ENCODE measurements around the gene ANKLE1.

- TF ChIP-seq, protein P1, sequence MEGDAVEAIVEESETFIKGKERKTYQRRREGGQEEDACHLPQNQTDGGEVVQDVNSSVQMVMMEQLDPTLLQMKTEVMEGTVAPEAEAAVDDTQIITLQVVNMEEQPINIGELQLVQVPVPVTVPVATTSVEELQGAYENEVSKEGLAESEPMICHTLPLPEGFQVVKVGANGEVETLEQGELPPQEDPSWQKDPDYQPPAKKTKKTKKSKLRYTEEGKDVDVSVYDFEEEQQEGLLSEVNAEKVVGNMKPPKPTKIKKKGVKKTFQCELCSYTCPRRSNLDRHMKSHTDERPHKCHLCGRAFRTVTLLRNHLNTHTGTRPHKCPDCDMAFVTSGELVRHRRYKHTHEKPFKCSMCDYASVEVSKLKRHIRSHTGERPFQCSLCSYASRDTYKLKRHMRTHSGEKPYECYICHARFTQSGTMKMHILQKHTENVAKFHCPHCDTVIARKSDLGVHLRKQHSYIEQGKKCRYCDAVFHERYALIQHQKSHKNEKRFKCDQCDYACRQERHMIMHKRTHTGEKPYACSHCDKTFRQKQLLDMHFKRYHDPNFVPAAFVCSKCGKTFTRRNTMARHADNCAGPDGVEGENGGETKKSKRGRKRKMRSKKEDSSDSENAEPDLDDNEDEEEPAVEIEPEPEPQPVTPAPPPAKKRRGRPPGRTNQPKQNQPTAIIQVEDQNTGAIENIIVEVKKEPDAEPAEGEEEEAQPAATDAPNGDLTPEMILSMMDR (IDR thresholded peaks at IDR 0.05; ENCODE audit: extremely low read depth in 1 of 2, insufficient read depth in 1 of 2, low read depth in 1 of 2, low read length in 2 of 2), result no peak
- no peak for TF ChIP-seq POLR2A (IDR thresholded peaks at IDR 0.05; ENCODE audit: low read depth, low read length)
- TF ChIP-seq POLR2AphosphoS5 (IDR thresholded peaks at IDR 0.05; ENCODE audit: insufficient read depth, low read depth, low read length), result no peak
- TF ChIP-seq MYC (IDR thresholded peaks at IDR 0.05; ENCODE audit: low read depth, low read length), result no peak
Observed at GRCh38 chr19:17294051-17294891, 12.6 kb downstream of the ANKLE1 start.
